Colonic mucosa (tissue), 4 donors: Measurements from ENCODE around the gene ARHGAP6. TPM values are rescaled to one million over a fixed set of nuclear protein-coding genes. Genes with fewer than 3 reads are reported as not detected.
A peak's percentile ranks its signal among the peaks of the same experiment; 100 is the strongest.

ENCODE experiments used
- DNase-seq: peaks from one replicate; pipeline ENCODE4 v3.0.0-alpha.2; 2020
- H3K27ac ChIP-seq: fragments of 200-600 bp; one replicate; pipeline ENCODE4 v1.8.0; 2021
- H3K27me3 ChIP-seq: fragments of 200-600 bp; one replicate; pipeline ENCODE4 v1.8.0; 2021
- H3K36me3 ChIP-seq: fragments of 200-600 bp; one replicate; pipeline ENCODE4 v1.8.0; 2021
- H3K4me1 ChIP-seq: fragments of 200-600 bp; one replicate; pipeline ENCODE4 v1.8.0; 2021; ENCODE audit warnings: mild to moderate bottlenecking
- H3K4me3 ChIP-seq: fragments of 200-600 bp; one replicate; pipeline ENCODE4 v1.8.0; 2021
- H3K9ac ChIP-seq, 2 donors: one replicate each; pipeline ENCODE4 v1.7.0; 2013; ENCODE audit warnings: control low read depth in 2 of 2, low read depth in 2 of 2, low read length in 2 of 2
- H3K9me3 ChIP-seq: fragments of 200-600 bp; one replicate; pipeline ENCODE4 v1.8.0; 2021
- intact Hi-C: fragments of 100-400 bp; cut with DNase I; formaldehyde crosslinking; loops from one replicate; pipeline ENCODE4 v1.14.1; 2022
- total RNA-seq, 2 donors: library from RNA; stranded (reverse); fragmentation: NEBNext Ultra II Directional in 1 of 2; extraction: Animal tissue kit (Norgen Biotek cat#: 25700) in 1 of 2; gene quantifications; one replicate each; pipeline ENCODE4 v1.2.1, GENCODE V29; 2021
- TF ChIP-seq, protein P1 (sequence below): fragments of 200-600 bp; IDR thresholded peaks from one replicate; pipeline ENCODE4 v1.8.0; 2022; ENCODE audit warnings: antibody characterized with exemption, mild to moderate bottlenecking
- donor health status: healthy.
- donor health status: DM: no; HTN: no; CAD: no.
- donor health status: DM: no; HTN: no; CAD: no.

Gene ARHGAP6
- total RNA-seq, 2 donors from 2014 or later: 1.1 to 5.0 TPM

DNA sequence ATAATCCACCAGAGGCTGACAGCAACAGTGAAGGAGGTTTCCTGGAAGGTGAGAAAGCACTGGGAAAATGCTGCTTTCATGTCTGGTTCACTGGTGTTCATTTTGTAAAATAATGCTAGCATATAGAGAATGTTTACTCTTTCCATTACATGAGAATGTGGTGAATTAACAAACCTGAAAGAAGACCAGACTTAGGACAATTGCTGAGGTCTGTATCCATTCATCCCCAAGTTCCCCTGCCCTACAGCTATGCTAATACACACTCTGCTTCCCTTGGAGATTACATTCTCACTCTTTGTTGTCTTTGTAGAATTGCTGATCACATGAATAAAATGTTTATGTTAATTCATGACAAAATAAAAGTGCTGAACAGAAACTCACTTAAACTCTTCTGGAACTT lies 99.5 kb downstream of the ARHGAP6 start:
- no peak overlapping the region for H3K9ac ChIP-seq
- no peak for DNase-seq
- no peak overlapping the region for H3K4me3 ChIP-seq
- TF ChIP-seq, protein P1, sequence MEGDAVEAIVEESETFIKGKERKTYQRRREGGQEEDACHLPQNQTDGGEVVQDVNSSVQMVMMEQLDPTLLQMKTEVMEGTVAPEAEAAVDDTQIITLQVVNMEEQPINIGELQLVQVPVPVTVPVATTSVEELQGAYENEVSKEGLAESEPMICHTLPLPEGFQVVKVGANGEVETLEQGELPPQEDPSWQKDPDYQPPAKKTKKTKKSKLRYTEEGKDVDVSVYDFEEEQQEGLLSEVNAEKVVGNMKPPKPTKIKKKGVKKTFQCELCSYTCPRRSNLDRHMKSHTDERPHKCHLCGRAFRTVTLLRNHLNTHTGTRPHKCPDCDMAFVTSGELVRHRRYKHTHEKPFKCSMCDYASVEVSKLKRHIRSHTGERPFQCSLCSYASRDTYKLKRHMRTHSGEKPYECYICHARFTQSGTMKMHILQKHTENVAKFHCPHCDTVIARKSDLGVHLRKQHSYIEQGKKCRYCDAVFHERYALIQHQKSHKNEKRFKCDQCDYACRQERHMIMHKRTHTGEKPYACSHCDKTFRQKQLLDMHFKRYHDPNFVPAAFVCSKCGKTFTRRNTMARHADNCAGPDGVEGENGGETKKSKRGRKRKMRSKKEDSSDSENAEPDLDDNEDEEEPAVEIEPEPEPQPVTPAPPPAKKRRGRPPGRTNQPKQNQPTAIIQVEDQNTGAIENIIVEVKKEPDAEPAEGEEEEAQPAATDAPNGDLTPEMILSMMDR: no peak
- H3K9me3 ChIP-seq: no peaks in the 10 kb centered on the region
- no peaks in the 10 kb centered on the region for H3K27me3 ChIP-seq
- intact Hi-C loops: no loop called here
- no peaks in the 10 kb centered on the region for H3K36me3 ChIP-seq
- no peak overlapping the region for H3K27ac ChIP-seq
- H3K4me1 ChIP-seq: no peaks in the 10 kb centered on the region

DNA sequence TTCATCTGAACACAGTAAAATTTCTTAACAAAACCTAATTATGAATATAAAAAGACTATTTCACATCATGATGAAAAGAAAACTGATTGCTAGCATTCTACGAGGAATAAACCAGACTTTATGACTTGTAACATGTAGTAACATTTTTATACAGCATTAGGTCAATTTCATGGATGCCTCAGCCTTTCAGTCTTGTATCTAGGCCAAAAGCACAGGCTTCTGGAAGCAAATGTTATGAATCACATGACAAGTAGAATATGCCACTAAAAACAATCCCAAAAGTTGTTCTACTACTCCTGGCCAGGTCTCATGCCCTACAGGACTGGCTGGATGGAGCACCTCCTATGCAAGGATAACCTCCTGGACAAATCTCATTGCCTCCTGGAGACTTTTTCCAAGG lies 101.2 kb downstream of the ARHGAP6 start:
- no peaks in the 10 kb centered on the region for H3K9me3 ChIP-seq
- H3K27ac ChIP-seq: no peak overlapping the region
- no peak overlapping the region for H3K4me3 ChIP-seq
- TF ChIP-seq, protein P1: no peak
- no peak overlapping the region for H3K9ac ChIP-seq
- H3K4me1 ChIP-seq: no peaks in the 10 kb centered on the region
- no peaks in the 10 kb centered on the region for H3K36me3 ChIP-seq
- no peaks in the 10 kb centered on the region for H3K27me3 ChIP-seq
- DNase-seq: no peak
- intact Hi-C loops: no loop called here

DNA sequence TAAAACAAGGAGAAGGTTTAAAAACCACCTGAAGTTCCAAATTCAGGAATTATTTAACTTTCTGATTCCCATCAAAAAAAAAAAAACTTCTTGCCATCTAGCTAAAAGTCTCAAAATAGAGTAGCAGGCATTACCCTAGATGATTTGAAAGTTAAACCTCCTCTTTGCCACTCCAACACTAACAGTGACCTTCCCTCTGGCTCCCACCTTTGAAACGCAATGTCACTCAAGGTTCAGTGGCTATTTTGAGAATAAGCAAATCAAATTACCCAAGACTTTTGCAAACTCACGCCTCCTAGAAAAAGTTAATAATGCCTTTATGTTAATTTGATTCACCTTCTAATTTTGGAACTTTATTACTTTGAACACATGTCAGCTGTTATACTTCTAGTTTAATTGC lies 103.2 kb downstream of the ARHGAP6 start:
- TF ChIP-seq, protein P1: no peak
- Histone ChIP-seq H3K9ac (no peak overlapping the region), H3K27ac (no peak overlapping the region), H3K4me3 (no peak overlapping the region), H3K9me3 (no peaks in the 10 kb centered on the region), H3K27me3 (no peaks in the 10 kb centered on the region), H3K4me1 (no peaks in the 10 kb centered on the region), H3K36me3 (no peaks in the 10 kb centered on the region)
- DNase-seq: no peak
- intact Hi-C loops: no loop called here

DNA sequence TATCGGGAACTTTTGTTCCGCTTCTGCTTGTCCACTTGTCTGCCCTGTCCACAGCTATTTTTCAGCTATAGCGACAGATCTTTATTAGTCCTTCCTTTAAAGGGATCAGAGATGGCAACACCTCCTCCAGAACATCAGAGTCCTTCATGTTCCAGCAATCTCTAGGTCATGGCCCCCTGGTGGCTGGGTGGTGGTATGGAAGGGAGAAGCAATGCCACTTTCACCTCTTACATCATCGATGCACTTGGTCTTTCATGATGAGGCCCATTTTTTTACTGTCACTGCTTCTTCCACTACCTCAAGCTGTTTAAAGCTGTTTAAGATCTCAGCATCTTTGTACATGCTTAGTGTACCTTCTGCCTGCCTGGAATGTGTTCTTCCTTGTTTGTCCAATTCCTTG lies 106.7 kb downstream of the ARHGAP6 start:
- H3K4me3 ChIP-seq: no peak overlapping the region
- no peak overlapping the region for H3K9ac ChIP-seq
- DNase-seq: peak; percentile 23
- no peaks in the 10 kb centered on the region for H3K27me3 ChIP-seq
- no peaks in the 10 kb centered on the region for H3K36me3 ChIP-seq
- H3K4me1 ChIP-seq: no peaks in the 10 kb centered on the region
- no peaks in the 10 kb centered on the region for H3K9me3 ChIP-seq
- TF ChIP-seq, protein P1: peak; percentile 32
- no peak overlapping the region for H3K27ac ChIP-seq
- intact Hi-C loops: no loop called here

DNA sequence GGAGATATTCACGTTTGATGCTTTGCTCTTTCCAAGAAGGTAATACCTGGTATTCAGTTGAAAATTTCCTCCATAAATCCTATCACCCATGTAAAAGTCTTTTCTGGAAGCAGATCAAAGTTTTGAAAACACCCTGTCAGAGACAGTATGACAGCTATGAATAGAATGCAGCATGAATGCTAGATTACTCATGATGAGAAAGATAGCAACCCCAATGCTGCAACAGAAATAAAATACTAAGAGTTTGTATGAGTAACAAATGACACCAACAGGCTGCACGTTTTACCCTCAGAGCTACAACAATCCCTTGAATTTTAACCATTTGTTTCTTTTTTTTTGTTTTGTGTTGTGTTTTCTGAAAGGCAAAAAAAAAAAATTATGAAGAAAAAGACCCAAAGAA lies 108.6 kb downstream of the ARHGAP6 start:
- Histone ChIP-seq H3K9me3 (no peaks in the 10 kb centered on the region), H3K27ac (no peak overlapping the region), H3K27me3 (no peaks in the 10 kb centered on the region), H3K4me1 (no peaks in the 10 kb centered on the region), H3K36me3 (no peaks in the 10 kb centered on the region), H3K4me3 (no peak overlapping the region), H3K9ac (no peak overlapping the region)
- TF ChIP-seq, protein P1: no peak
- intact Hi-C loops: no loop called here
- no peak for DNase-seq

DNA sequence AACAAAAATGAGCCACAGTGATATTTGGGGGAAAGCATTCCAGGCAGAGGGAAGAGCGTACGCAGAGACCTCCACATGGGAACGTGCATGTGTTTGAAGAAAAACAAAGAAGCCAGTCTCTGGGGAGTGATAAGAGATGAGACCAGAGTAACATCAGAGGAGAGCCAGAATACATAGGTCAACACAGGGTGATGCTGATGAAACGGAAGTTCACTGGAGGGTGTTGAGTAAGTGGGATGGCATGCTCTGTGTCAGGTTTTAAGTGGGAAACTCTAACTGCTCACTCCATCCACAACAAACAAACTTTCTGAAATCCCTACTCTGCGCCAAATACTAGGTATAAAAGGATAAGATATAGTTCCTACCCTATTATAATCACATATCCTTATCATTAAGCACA lies 110.0 kb downstream of the ARHGAP6 start:
- no peak overlapping the region for H3K4me3 ChIP-seq
- no peaks in the 10 kb centered on the region for H3K36me3 ChIP-seq
- no peaks in the 10 kb centered on the region for H3K4me1 ChIP-seq
- TF ChIP-seq, protein P1: no peak
- H3K9me3 ChIP-seq: no peaks in the 10 kb centered on the region
- no peak overlapping the region for H3K9ac ChIP-seq
- no peak overlapping the region for H3K27ac ChIP-seq
- intact Hi-C loops: no loop called here
- H3K27me3 ChIP-seq: no peaks in the 10 kb centered on the region
- DNase-seq: no peak
